AG04450 (cell line): Measurements from ENCODE around the gene GPN3. TPM values are rescaled to one million over a fixed set of nuclear protein-coding genes. Genes with fewer than 3 reads are reported as not detected.
A peak's percentile ranks its signal among the peaks of the same experiment; 100 is the strongest.

ENCODE experiments used
- CTCF ChIA-PET: fragments of 300-600, 350-600 bp; formaldehyde crosslinking; extraction: SDS; loops from one replicate; lab custom pipeline; 2022; ENCODE audit warnings: antibody characterized with exemption, inconsistent platforms; lab: Charles Lee
- POLR2A ChIA-PET: fragments of 350-600 bp; formaldehyde crosslinking; extraction: SDS; loops from one replicate; lab custom pipeline; 2021; ENCODE audit warnings: antibody characterized with exemption, inconsistent platforms; lab: Yijun Ruan, JAX
- DNase-seq: peaks from one replicate; pipeline ENCODE4 v3.0.0-alpha.2; 2011; ENCODE audit warnings: low read depth, low spot score
- H3K27ac ChIP-seq: one replicate; pipeline ENCODE4 v1.5.1; 2012; ENCODE audit warnings: low read depth, low read length, control low read depth
- H3K27me3 ChIP-seq: one replicate; pipeline ENCODE4 v1.6.0; 2012; ENCODE audit warnings: low read length; ENCODE audit not compliant: control insufficient read depth, insufficient read depth
- H3K4me3 ChIP-seq: 2 replicates; pipeline ENCODE4 v1.5.1; 2011; ENCODE audit warnings: mild to moderate bottlenecking, low read depth, low read length, control low read depth
- H3K9me3 ChIP-seq: 2 replicates; pipeline ENCODE4 v1.5.1; 2012; ENCODE audit warnings: low read length; ENCODE audit not compliant: control insufficient read depth, insufficient read depth
- CTCF ChIP-seq: IDR thresholded peaks from 2 replicates; pipeline ENCODE4 v1.5.1; 2011; ENCODE audit warnings: low read depth, low read length, control low read depth, inconsistent platforms
- polyA plus RNA-seq: library from polyadenylated mRNA; depleted of rRNA; stranded (reverse); fragments of >200 nt; gene quantifications from 2 replicates; pipeline ENCODE4 v1.2.3, GENCODE V29; 2011; rRNA removed
- small RNA-seq: library from RNA; depleted of rRNA; stranded (forward); fragments of <200 nt; gene quantifications from one replicate; pipeline ENCODE3, GENCODE V24; 2012; ENCODE audit warnings: low read depth; ENCODE audit not compliant: insufficient read length

The GPN3 gene
- polyA plus RNA-seq, 1 experiment, result 25.6 TPM

DNA sequence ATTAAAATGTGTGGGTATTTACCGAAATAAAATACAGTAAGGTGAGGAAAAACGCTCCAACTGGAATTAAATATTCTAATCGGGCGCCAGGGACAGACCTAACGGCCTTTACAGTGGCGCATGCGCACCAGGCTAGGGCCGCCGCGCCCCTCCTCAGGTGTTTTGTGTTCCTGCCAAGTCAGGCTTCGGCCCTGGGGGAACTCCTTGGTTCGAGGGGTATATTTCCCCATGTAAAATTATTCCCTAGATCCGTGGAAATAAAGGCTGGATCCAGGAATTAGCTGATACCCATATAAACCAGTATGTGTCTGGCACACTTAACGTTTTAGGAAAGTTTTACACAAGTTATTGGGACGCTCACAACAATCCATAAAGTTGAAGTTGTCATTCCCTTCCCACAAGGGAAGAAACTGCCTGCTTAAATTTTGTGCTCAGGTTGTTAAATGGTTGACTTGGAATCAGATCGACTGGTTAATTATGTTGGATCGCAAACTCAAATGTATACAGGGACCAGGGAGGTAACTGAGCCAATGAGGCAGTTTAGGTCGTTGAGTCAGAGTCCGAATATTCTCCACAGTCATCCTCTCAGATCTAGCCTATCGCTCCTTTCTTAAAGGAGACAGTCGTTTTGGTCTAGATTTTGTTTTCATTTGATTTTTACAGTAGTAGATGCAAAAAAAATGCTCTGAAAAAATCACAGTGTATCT lies 63.9 kb downstream of the GPN3 start:
- Histone ChIP-seq H3K27me3 (peaks cover 3% of the 10 kb centered on the region), H3K9me3 (no peaks in the 10 kb centered on the region; the same call in 1 of the 2 replicates), H3K27ac (peak overlapping the region; percentile 81), H3K4me3 (peak overlapping the region; percentile 92)
- DNase-seq, result no peak
- no peak for TF ChIP-seq CTCF
- ChIA-PET CTCF (interaction anchor here (2.7 kb wide), 1 partner anchor 27 kb away, joined by 14 read pairs; no protein-coding TSS in a partner anchor), POLR2A (interaction anchor here (0.6 kb wide), 2 partner anchors 11 to 28 kb away, joined by 7 to 10 read pairs; no protein-coding TSS in a partner anchor)

DNA sequence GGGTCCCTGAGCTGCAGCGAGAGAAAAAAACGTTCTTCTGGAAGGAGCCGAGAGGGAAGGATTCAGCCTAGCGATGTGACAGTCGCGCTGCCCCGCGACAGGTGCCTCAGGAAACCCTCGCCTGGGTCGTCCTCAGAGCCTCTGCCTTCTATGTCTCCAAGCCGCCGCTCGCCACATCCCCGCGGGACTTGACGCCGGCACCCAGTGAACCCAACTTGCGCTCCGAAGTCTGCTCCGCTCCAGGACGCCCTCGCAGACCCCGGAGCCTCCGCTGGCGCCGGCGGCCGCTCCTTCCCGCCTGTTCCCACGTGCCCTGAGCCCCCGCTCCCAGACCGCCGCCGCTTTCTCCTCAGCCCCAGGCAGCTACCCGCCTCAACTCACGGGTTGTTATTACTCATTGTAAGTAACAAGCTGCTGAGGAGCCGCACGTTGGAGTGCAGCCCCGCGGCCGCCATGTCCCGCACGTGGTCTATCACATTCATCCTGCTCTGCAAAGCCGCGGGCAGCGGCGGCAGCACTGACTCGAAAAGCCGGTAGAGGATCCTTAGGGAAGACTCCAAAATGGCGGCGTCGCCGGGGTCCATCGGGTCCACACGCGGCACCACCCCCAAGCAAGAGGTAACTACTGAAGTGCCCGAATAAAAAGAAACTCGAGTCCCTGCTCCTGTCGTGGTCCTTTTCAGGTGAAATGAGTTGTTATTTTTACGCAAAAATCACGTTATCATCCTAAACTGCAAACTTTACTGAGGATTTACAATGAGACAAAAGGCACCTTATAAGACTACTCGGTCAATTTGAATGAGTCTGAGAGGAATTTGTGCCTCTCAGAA lies 64.7 kb downstream of the GPN3 start, which contains the start of gene ANAPC7:
TSS of gene ANAPC7 (minus strand) at position 563 of the 830 bp plus-strand sequence. CDS start at position 482, 81 bp downstream.
- peak within 1 kb of the TSS; percentile 92 for H3K4me3 ChIP-seq
- no peaks in the 10 kb centered on the region for H3K27me3 ChIP-seq
- peak; percentile 79 for DNase-seq
- peak within 1 kb of the TSS; percentile 81 for H3K27ac ChIP-seq
- ChIA-PET CTCF (interaction anchor here (2.7 kb wide), 1 partner anchor 28 kb away, joined by 14 read pairs; no protein-coding TSS in a partner anchor), POLR2A (interaction anchor here (0.6 kb wide), 1 partner anchor 10 kb away, joined by 10 read pairs; no protein-coding TSS in a partner anchor)
- H3K9me3 ChIP-seq, result no peaks in the 10 kb centered on the region; the same call in 1 of the 2 replicates
- TF ChIP-seq CTCF, result no peak

Small RNA genes within 50 kb of the gene (small RNA-seq; reads per million reads assigned to genes)
- not detected for gene RF00278

Other genes with a start within 250 kb of the GPN3 start
- gene ATP2A2, start 187.0 kb downstream of the GPN3 start, polyA plus RNA-seq, result 139 and 143 TPM in 2 replicates
- 48.7 and 58.8 TPM in 2 replicates for gene ANAPC7, start 64.5 kb downstream of the GPN3 start, polyA plus RNA-seq
- 57.0 and 82.3 TPM in 2 replicates for gene ARPC3, start 17.9 kb downstream of the GPN3 start, polyA plus RNA-seq
- 17.7 and 21.3 TPM in 2 replicates for gene FAM216A, start 588 bp upstream of the GPN3 start, polyA plus RNA-seq
- gene VPS29, start 33.9 kb upstream of the GPN3 start, polyA plus RNA-seq, result 135 and 170 TPM in 2 replicates
- 0.07 and 0.26 TPM in 2 replicates for gene RAD9B, start 34.1 kb upstream of the GPN3 start, polyA plus RNA-seq
- 9.3 and 11.4 TPM in 2 replicates for gene PPTC7, start 115.1 kb upstream of the GPN3 start, polyA plus RNA-seq
- 32.7 and 35.4 TPM in 2 replicates for gene TCTN1, start 145.9 kb upstream of the GPN3 start, polyA plus RNA-seq
- 6.5 and 6.9 TPM in 2 replicates for gene HVCN1, start 220.9 kb upstream of the GPN3 start, polyA plus RNA-seq